OCI-LY7 (cell line): Measurements from ENCODE around the gene TLR3. TPM values are rescaled to one million over a fixed set of nuclear protein-coding genes. Genes with fewer than 3 reads are reported as not detected.
A peak's percentile ranks its signal among the peaks of the same experiment; 100 is the strongest.

Experiments
- BruUV-seq: library from RNA; stranded (reverse); fragments of 400-500 nt; replicated peaks from 2 replicates; lab custom pipeline; 2021; lab: Mats Ljungman, UMichigan
- CTCF ChIA-PET: fragments of 300-600 bp; sonication (Branson Sonifier 250); formaldehyde crosslinking; loops from one replicate; lab custom pipeline; 2022; ENCODE audit warnings: antibody characterized with exemption; ENCODE audit not compliant: unreplicated experiment; lab: Charles Lee
- POLR2A ChIA-PET: fragments of 300-600 bp; sonication (Branson Sonifier 250); formaldehyde crosslinking; loops from one replicate; lab custom pipeline; 2022; ENCODE audit warnings: antibody characterized with exemption; lab: Charles Lee
- DNase-seq: peaks from one replicate; pipeline ENCODE4 v3.0.0-alpha.2; 2015; ENCODE audit warnings: low spot score
- H2AFZ ChIP-seq: fragments of 200-600 bp; sonication (generic), shearing (Covaris generic); 2 replicates; pipeline ENCODE4 v1.6.1; 2014; ENCODE audit warnings: mild to moderate bottlenecking, antibody characterized with exemption, low read length, moderate library complexity
- H3K27ac ChIP-seq: fragments of 200-600 bp; sonication (generic); 2 replicates; pipeline ENCODE4 v1.5.1; 2014; ENCODE audit warnings: mixed run types, low read depth, mild to moderate bottlenecking, moderate library complexity, low read length, inconsistent platforms; ENCODE audit not compliant: poor library complexity, severe bottlenecking
- H3K36me3 ChIP-seq: fragments of 200-600 bp; sonication (generic); 2 replicates; pipeline ENCODE4 v1.6.1; 2014; ENCODE audit warnings: mild to moderate bottlenecking, antibody characterized with exemption, low read length, moderate library complexity, mixed read lengths; ENCODE audit not compliant: insufficient read depth
- H3K4me1 ChIP-seq: fragments of 200-600 bp; sonication (generic); 2 replicates; pipeline ENCODE4 v1.5.1; 2014; ENCODE audit warnings: mild to moderate bottlenecking, low read length; ENCODE audit not compliant: insufficient read depth, poor library complexity, severe bottlenecking
- H3K4me2 ChIP-seq: fragments of 200-600 bp; sonication (generic); 2 replicates; pipeline ENCODE4 v1.6.1; 2014; ENCODE audit warnings: mild to moderate bottlenecking, low read length
- H3K4me3 ChIP-seq: fragments of 200-600 bp; sonication (generic); 2 replicates; pipeline ENCODE4 v1.5.1; 2014; ENCODE audit warnings: mild to moderate bottlenecking, low read depth, low read length; ENCODE audit not compliant: poor library complexity, severe bottlenecking
- H3K79me2 ChIP-seq: fragments of 200-600 bp; sonication (generic); 2 replicates; pipeline ENCODE4 v1.6.1; 2016; ENCODE audit warnings: low read depth, mild to moderate bottlenecking, low read length, moderate library complexity, mixed read lengths; ENCODE audit not compliant: insufficient read depth
- H3K9me2 ChIP-seq: fragments of 200-600 bp; sonication (generic); 2 replicates; pipeline ENCODE4 v1.6.1; 2016; ENCODE audit warnings: mild to moderate bottlenecking, low read length, mixed read lengths; ENCODE audit not compliant: insufficient read depth
- H3K9me3 ChIP-seq: fragments of 200-600 bp; sonication (generic); 2 replicates; pipeline ENCODE4 v1.6.1; 2014; ENCODE audit warnings: mild to moderate bottlenecking, mixed run types, low read length, mixed read lengths
- H4K20me1 ChIP-seq: fragments of 200-600 bp; sonication (generic); 2 replicates; pipeline ENCODE4 v1.6.1; 2014; ENCODE audit warnings: mild to moderate bottlenecking, antibody characterized with exemption, low read length, moderate library complexity, mixed read lengths; ENCODE audit not compliant: insufficient read depth
- CTCF ChIP-seq: fragments of 200-600 bp; sonication (generic); conservative IDR thresholded peaks from 2 replicates; pipeline ENCODE4 v1.5.1; 2014; ENCODE audit warnings: mild to moderate bottlenecking, antibody characterized with exemption, low read length, moderate library complexity, mixed read lengths
- EZH2phosphoT487 ChIP-seq: fragments of 200-600 bp; sonication (generic); IDR thresholded peaks from 2 replicates; pipeline ENCODE4 v1.6.1; 2018; ENCODE audit warnings: low read depth, borderline replicate concordance, mild to moderate bottlenecking, mixed run types, antibody characterized with exemption, low read length, moderate library complexity, mixed read lengths
- intact Hi-C: fragments of 100-400 bp; cut with micrococcal nuclease; formaldehyde crosslinking; loops from one replicate; pipeline ENCODE4 v1.10.0; 2022; ENCODE audit not compliant: unreplicated experiment
- total RNA-seq, 2 experiments: library from RNA; depleted of rRNA in 1 of 2; stranded (reverse); fragments of >200 nt in 1 of 2; shearing (Covaris generic) in 1 of 2; gene quantifications; 2 replicates each; pipeline ENCODE4 v1.2.3, GENCODE V29; 2014 to 2022

TLR3 gene
- total RNA-seq, 2 experiments from 2014 or later = 0.38 to 0.53 TPM

GRCh38 chr4:186021461-186022167 is 47.3 kb upstream of the TLR3 start:
- Histone ChIP-seq H3K36me3 (no peaks in the 10 kb centered on the region), H3K9me2 (no peaks in the 10 kb centered on the region), H3K9me3 (no peaks in the 10 kb centered on the region), H3K4me2 (no peak overlapping the region; the same call in 1 of the 2 replicates), H3K79me2 (no peaks in the 10 kb centered on the region), H4K20me1 (no peaks in the 10 kb centered on the region), H3K4me3 (no peak overlapping the region), H2AFZ (no peak overlapping the region), H3K27ac (no peak overlapping the region), H3K4me1 (no peaks in the 10 kb centered on the region)
- ChIA-PET CTCF (interaction anchor here (0.8 kb wide), 1 partner anchor 380 kb away, joined by 3 read pairs; no protein-coding TSS in a partner anchor), POLR2A (interaction anchor here (0.5 to 0.9 kb wide), 2 partner anchors 168 to 837 kb away, joined by 3 read pairs; no protein-coding TSS in a partner anchor)
- TF ChIP-seq EZH2phosphoT487 (no peak), CTCF (peak; percentile 81)
- intact Hi-C loops = loop anchor here (1.0 to 5.0 kb wide), 2 partner anchors 381 to 549 kb away; partner anchors contain the start of gene CCDC110
- peak; percentile 44 for DNase-seq
- BruUV-seq = no TSS peak

GRCh38 chr4:186023975-186024374 is 45.0 kb upstream of the TLR3 start:
- DNase-seq = no peak
- ChIA-PET CTCF (no interaction called here), POLR2A (interaction anchor here (0.5 kb wide), 1 partner anchor 591 kb away, joined by 4 read pairs; no protein-coding TSS in a partner anchor)
- TF ChIP-seq CTCF (no peak), EZH2phosphoT487 (no peak)
- H3K9me2 ChIP-seq = no peaks in the 10 kb centered on the region
- intact Hi-C loops = loop anchor here (5.0 kb wide), 1 partner anchor 552 kb away; the partner anchor contains the start of gene CCDC110
- H2AFZ ChIP-seq = no peak overlapping the region
- no peaks in the 10 kb centered on the region for H3K36me3 ChIP-seq
- no peaks in the 10 kb centered on the region for H3K9me3 ChIP-seq
- no peak overlapping the region for H3K4me2 ChIP-seq
- H3K27ac ChIP-seq = no peak overlapping the region
- H3K79me2 ChIP-seq = no peaks in the 10 kb centered on the region
- no peaks in the 10 kb centered on the region for H4K20me1 ChIP-seq
- no TSS peak for BruUV-seq
- H3K4me1 ChIP-seq = no peaks in the 10 kb centered on the region
- H3K4me3 ChIP-seq = no peak overlapping the region
